Fibroblast of mammary gland (primary cell): Measurements from ENCODE around the gene ZSCAN31.

Experiments used
- DNase-seq: peaks from one replicate; pipeline ENCODE4 v3.0.0-alpha.2; 2010; ENCODE audit warnings: low read depth
- H3K4me3 ChIP-seq: 2 replicates; pipeline ENCODE4 v1.5.1; 2011; ENCODE audit warnings: low read depth, mild to moderate bottlenecking, low read length, moderate library complexity; ENCODE audit not compliant: control insufficient read depth
- CTCF ChIP-seq: conservative IDR thresholded peaks from 2 replicates; pipeline ENCODE4 v1.5.1; 2011; ENCODE audit warnings: low read depth, low read length, inconsistent platforms; ENCODE audit not compliant: control insufficient read depth, insufficient read depth

Gene ZSCAN31

GRCh38 chr6:28347119-28347518 lies 11.2 kb upstream of the ZSCAN31 start:
- TF ChIP-seq CTCF, result no peak
- H3K4me3 ChIP-seq, result no peak overlapping the region
- DNase-seq, result no peak

GRCh38 chr6:28345201-28345600 lies 9.3 kb upstream of the ZSCAN31 start:
- no peak overlapping the region for H3K4me3 ChIP-seq
- no peak for DNase-seq
- TF ChIP-seq CTCF, result no peak

- TF ChIP-seq CTCF, result no peak
- no peak for DNase-seq
- no peak overlapping the region for H3K4me3 ChIP-seq
These were observed 8.1 kb upstream of the ZSCAN31 start for GRCh38 chr6:28343898-28344677.

- no peak overlapping the region for H3K4me3 ChIP-seq
- DNase-seq, result no peak
- TF ChIP-seq CTCF, result no peak
These were observed 4.6 kb upstream of the ZSCAN31 start for GRCh38 chr6:28340310-28341095.

GRCh38 chr6:28337121-28337520 lies 1.2 kb upstream of the ZSCAN31 start:
- no peak overlapping the region for H3K4me3 ChIP-seq
- no peak for DNase-seq
- TF ChIP-seq CTCF, result no peak

- no peak for TF ChIP-seq CTCF
- peak overlapping the region; percentile 77 for H3K4me3 ChIP-seq
- peak; percentile 23 for DNase-seq
These were observed 554 bp upstream of the ZSCAN31 start for GRCh38 chr6:28336284-28337120.
